HL-60 (cell line): ENCODE data around the gene NKD2.

Experiments used
- DNase-seq, 2 experiments: peaks; one replicate each; pipeline ENCODE4 v3.0.0-alpha.2; 2010 to 2020; ENCODE audit warnings: low read depth in 1 of 2, low spot score in 1 of 2
- H3K27ac ChIP-seq: fragments of 250-450 bp; sonication (Bioruptor Pico); replicated peaks from 2 replicates; pipeline ENCODE4 v1.5.1; 2020; ENCODE audit warnings: mild to moderate bottlenecking, moderate library complexity
- H3K27me3 ChIP-seq: fragments of 250-450 bp; sonication (Bioruptor Pico); 2 replicates; pipeline ENCODE4 v1.5.1; 2021; ENCODE audit warnings: mild to moderate bottlenecking, moderate library complexity; ENCODE audit not compliant: insufficient read depth, poor library complexity, severe bottlenecking
- H3K4me3 ChIP-seq: replicated peaks from 2 replicates; pipeline ENCODE4 v1.5.1; 2011; ENCODE audit warnings: mild to moderate bottlenecking, control low read depth, low read length; ENCODE audit not compliant: insufficient read depth
- CTCF ChIP-seq: IDR thresholded peaks from one replicate; pipeline ENCODE4 v1.5.1; 2011; ENCODE audit warnings: low read length, control low read depth, inconsistent platforms; ENCODE audit not compliant: insufficient read depth
- GABPA ChIP-seq: IDR thresholded peaks from 2 replicates; pipeline ENCODE4 v1.6.1; 2012; ENCODE audit warnings: low read depth
- POLR2AphosphoS5 ChIP-seq: IDR thresholded peaks from 2 replicates; pipeline ENCODE4 v1.6.1; 2012; ENCODE audit warnings: low read depth
- SPI1 ChIP-seq: IDR thresholded peaks from 2 replicates; pipeline ENCODE4 v1.6.1; 2012; ENCODE audit warnings: low read depth, mild to moderate bottlenecking, borderline replicate concordance
- TF ChIP-seq, protein P1 (sequence below): IDR thresholded peaks from 2 replicates; pipeline ENCODE4 v1.6.1; 2012; ENCODE audit warnings: low read depth; ENCODE audit not compliant: insufficient replicate concordance

NKD2 gene

GRCh38 chr5:998246-999031 is 10.2 kb upstream of the NKD2 start:
- peaks cover 5% of the 10 kb centered on the region for H3K27me3 ChIP-seq
- no peak for DNase-seq
- TF ChIP-seq POLR2AphosphoS5 (no peak), GABPA (no peak), CTCF (no peak), SPI1 (no peak)
- TF ChIP-seq, protein P1, sequence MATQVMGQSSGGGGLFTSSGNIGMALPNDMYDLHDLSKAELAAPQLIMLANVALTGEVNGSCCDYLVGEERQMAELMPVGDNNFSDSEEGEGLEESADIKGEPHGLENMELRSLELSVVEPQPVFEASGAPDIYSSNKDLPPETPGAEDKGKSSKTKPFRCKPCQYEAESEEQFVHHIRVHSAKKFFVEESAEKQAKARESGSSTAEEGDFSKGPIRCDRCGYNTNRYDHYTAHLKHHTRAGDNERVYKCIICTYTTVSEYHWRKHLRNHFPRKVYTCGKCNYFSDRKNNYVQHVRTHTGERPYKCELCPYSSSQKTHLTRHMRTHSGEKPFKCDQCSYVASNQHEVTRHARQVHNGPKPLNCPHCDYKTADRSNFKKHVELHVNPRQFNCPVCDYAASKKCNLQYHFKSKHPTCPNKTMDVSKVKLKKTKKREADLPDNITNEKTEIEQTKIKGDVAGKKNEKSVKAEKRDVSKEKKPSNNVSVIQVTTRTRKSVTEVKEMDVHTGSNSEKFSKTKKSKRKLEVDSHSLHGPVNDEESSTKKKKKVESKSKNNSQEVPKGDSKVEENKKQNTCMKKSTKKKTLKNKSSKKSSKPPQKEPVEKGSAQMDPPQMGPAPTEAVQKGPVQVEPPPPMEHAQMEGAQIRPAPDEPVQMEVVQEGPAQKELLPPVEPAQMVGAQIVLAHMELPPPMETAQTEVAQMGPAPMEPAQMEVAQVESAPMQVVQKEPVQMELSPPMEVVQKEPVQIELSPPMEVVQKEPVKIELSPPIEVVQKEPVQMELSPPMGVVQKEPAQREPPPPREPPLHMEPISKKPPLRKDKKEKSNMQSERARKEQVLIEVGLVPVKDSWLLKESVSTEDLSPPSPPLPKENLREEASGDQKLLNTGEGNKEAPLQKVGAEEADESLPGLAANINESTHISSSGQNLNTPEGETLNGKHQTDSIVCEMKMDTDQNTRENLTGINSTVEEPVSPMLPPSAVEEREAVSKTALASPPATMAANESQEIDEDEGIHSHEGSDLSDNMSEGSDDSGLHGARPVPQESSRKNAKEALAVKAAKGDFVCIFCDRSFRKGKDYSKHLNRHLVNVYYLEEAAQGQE = no peak
- H3K27ac ChIP-seq = no peak overlapping the region
- no peak overlapping the region for H3K4me3 ChIP-seq

DNA sequence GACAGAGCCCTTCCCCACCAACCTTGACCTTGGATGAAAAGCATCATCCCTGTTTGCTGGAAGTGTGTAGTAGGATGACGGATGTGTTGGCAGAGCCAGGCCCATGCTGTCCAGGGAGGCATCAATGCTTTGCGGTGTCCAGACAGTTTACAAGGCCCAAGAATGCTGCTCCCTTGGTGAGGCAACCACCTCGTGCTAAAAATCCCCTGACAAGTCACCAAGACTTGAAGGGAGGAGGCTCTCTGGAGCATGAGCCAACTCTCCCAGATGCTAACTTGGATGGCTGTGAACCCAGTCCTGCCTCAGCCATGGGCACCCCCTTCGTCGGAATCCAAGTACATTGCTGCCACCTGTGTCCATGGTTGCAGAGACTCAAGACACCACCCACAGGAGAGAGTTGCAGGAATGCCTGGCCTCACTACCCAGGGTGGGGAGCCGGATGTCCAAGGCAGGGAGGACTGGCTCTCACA is 9.5 kb upstream of the NKD2 start:
- Histone ChIP-seq H3K27ac (no peak overlapping the region), H3K4me3 (no peak overlapping the region), H3K27me3 (peaks cover 11% of the 10 kb centered on the region)
- DNase-seq = no peak
- no peak for TF ChIP-seq POLR2AphosphoS5
- TF ChIP-seq GABPA = no peak
- TF ChIP-seq, protein P1 = no peak
- no peak for TF ChIP-seq SPI1
- TF ChIP-seq CTCF = no peak

DNA sequence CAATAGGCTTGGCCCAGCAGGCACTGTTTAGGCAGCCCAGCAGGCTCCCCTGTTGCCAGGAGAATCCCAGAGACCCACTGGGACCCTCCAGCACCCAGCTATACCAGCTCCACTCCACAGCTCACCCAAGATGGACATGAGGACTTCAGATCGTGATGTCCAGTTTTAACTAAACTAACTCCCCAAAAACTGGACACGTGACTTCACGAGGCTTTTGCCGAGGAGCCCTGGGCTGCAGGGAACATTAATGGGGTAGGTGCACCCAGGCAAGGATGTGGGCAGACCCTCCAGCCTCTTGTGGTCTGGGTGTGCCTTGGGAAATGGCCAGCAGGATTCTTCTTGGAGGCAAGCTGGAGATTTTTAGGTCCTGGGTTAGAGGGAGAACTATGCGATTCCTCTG is 8.9 kb upstream of the NKD2 start:
- H3K4me3 ChIP-seq = no peak overlapping the region
- no peak for DNase-seq
- H3K27ac ChIP-seq = no peak overlapping the region
- peaks cover 15% of the 10 kb centered on the region for H3K27me3 ChIP-seq
- TF ChIP-seq, protein P1 = no peak
- no peak for TF ChIP-seq CTCF
- TF ChIP-seq SPI1 = no peak
- no peak for TF ChIP-seq POLR2AphosphoS5
- no peak for TF ChIP-seq GABPA
